Measurements from ENCODE around the gene SVOP.

GRCh38 chr12:108886873-108887629 is 133.8 kb downstream of the SVOP start:
- TF ChIP-seq EZH2phosphoT487 (IDR thresholded peaks at IDR 0.05; ENCODE audit: insufficient read depth, low read depth) (no peak), EZH2 (IDR thresholded peaks at IDR 0.05; ENCODE audit: insufficient read depth, poor library complexity, severe bottlenecking) (no peak)
